ACC112 (cell line): Measurements from ENCODE around the gene CYBC1.

Experiments used
- H2AFZ ChIP-seq: fragments of 200-600 bp; sonication (generic); one replicate; pipeline ENCODE4 v1.6.0; 2017; ENCODE audit warnings: antibody characterized with exemption, low read length; ENCODE audit not compliant: unreplicated experiment
- H3K27ac ChIP-seq: fragments of 200-600 bp; sonication (generic); 2 replicates; pipeline ENCODE4 v1.5.1; 2014; ENCODE audit warnings: low read depth, mild to moderate bottlenecking, antibody characterized with exemption, low read length, moderate library complexity
- H3K27me3 ChIP-seq: fragments of 200-600 bp; sonication (generic); 2 replicates; pipeline ENCODE4 v1.6.1; 2014; ENCODE audit warnings: mild to moderate bottlenecking, antibody characterized with exemption, low read length, moderate library complexity, mixed read lengths; ENCODE audit not compliant: insufficient read depth
- H3K36me3 ChIP-seq: fragments of 200-600 bp; sonication (generic); 2 replicates; pipeline ENCODE4 v1.6.1; 2016; ENCODE audit warnings: mild to moderate bottlenecking, antibody characterized with exemption, low read length, moderate library complexity, mixed read lengths; ENCODE audit not compliant: insufficient read depth
- H3K4me1 ChIP-seq: fragments of 200-600 bp; sonication (generic); one replicate; pipeline ENCODE4 v1.6.1; 2016; ENCODE audit warnings: low read length, mixed read lengths; ENCODE audit not compliant: insufficient read depth, unreplicated experiment, control insufficient read depth
- H3K4me3 ChIP-seq: fragments of 200-600 bp; sonication (generic); 2 replicates; pipeline ENCODE4 v1.5.1; 2014; ENCODE audit warnings: mild to moderate bottlenecking, low read depth, low read length
- H3K79me2 ChIP-seq: fragments of 200-600 bp; sonication (generic); one replicate; pipeline ENCODE4 v1.6.0; 2016; ENCODE audit warnings: low read length; ENCODE audit not compliant: control insufficient read depth, unreplicated experiment, insufficient read depth

CYBC1 gene

DNA sequence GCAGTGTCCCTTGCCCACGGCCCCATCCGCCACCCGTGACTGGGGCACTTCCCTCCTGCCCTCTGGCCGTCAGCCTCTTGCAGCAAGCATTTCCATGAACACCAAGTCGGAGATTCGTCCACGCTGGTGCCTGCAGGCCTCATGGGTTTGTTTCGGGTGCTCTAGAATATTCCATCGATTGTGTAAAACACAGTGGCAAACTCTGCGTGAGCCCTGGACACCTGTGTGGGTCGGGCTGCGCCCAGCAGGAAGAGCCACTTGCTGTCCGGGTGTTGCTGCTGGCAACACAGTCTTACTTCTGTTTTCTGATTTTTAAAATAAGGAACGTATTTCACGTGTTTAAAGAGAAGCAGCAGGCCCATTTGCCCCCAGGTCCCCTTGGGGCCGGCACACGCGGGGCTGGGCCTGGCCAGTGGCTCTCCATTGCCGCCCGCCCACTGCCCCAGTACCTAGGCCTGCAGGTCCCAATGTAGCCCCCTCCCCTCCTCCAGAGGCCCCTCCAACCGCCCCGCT is 10.0 kb downstream of the CYBC1 start:
- Histone ChIP-seq H3K27me3 (no peaks in the 10 kb centered on the region), H3K27ac (no peak overlapping the region), H3K4me3 (no peak overlapping the region), H3K4me1 (no peaks in the 10 kb centered on the region), H3K36me3 (no peaks in the 10 kb centered on the region), H2AFZ (no peak overlapping the region), H3K79me2 (no peaks in the 10 kb centered on the region)

DNA sequence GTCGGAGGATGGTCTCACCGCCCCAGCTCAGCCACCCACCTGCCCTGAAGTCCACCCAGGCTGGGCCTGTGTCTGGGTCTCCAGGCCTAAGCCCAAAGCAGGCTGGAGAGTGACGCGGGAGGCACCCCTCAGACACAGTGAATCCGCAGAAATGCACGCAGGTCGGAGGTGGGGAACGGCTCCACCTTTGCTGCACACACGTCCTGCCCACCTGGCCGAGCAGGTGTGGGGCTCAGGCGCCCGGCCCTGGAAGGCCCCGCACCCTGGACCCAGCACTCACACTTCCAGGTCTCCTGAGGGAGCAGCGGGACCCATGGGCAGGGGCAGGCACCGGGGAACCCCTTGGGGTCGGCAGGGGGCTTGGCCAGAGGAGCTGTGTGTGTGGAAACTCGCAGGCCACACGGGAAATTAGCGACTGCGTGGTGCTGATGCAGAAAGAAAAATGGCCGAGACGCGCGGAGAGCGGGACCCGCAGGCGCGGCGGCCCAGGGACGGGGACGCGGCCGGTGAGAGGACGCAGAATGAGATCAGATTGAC is 10.7 kb downstream of the CYBC1 start:
- H3K36me3 ChIP-seq: no peaks in the 10 kb centered on the region
- no peaks in the 10 kb centered on the region for H3K4me1 ChIP-seq
- no peaks in the 10 kb centered on the region for H3K27me3 ChIP-seq
- H3K27ac ChIP-seq: no peak overlapping the region
- H3K79me2 ChIP-seq: no peaks in the 10 kb centered on the region
- H3K4me3 ChIP-seq: no peak overlapping the region
- no peak overlapping the region for H2AFZ ChIP-seq

DNA sequence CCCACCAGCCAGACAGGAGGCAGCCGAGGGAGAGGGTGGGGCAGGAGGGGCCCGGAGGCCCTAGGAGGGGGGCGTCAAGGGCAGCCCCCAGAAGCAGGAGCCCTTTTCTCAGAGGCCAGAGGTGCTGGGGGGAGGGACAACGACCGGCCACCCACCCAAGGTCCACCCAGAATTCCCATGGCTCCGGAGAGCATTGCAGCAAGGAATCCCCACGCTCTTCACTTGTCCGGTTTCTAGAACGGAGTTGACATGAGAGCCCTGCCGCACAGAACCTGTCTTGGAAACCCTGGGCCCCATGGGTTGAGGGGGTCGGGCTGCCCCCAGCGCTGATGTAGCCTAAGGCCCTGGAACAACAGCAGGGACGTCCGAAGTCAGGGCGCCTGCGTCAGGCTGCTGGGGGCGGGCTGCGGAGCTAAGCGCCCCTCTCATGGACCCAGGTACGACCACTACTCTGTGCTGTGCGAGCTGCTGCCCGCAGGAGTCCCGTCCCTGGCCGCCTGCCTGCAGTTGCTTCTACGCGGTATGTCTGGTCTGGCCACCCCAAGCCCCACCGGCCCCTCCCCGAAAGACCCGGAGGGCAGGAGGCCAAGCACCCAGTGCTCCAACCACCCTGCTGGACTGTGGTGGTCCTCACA is 11.2 kb downstream of the CYBC1 start:
- H3K27me3 ChIP-seq: no peaks in the 10 kb centered on the region
- no peaks in the 10 kb centered on the region for H3K36me3 ChIP-seq
- no peaks in the 10 kb centered on the region for H3K4me1 ChIP-seq
- no peak overlapping the region for H3K4me3 ChIP-seq
- no peak overlapping the region for H3K27ac ChIP-seq
- H3K79me2 ChIP-seq: no peaks in the 10 kb centered on the region
- no peak overlapping the region for H2AFZ ChIP-seq

DNA sequence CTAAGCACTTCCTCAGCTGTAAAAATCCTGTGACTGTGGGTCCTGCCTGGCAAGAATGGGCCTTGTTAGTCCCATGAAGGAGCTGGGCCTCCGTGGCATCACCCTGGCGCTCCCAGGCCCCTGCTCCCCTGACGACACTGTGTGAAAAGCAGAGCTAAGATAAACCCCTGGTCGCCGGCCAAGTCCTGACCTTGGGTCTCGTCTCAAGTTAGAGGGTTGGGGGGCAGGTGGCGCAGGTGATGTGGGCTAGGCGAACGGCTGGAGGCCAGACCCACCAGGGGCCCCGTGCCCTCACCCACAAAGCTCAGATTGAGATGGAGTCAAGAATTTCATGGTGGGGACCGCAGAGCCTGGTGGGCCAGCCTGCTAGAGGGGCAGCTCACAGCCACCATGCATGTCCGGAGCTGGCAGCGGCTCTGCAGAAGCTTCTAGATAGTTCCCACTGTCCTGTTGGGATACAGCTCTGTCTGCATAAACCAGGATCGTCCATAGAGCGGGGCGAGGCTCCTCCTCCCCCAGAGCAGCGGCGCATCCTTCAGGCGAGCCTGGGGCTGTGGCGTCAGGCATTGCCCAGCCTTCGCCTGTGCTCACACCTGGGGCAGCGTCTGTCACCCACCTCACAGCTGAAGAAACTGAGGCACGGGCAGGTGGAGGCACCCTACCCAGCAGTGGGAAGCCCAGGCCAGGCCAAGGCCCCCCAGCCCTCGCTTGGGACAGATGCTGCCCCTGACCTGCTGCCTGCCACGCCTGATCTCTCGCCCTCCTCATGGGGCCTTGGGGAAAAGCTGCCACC is 12.0 kb downstream of the CYBC1 start:
- no peak overlapping the region for H3K27ac ChIP-seq
- H2AFZ ChIP-seq: no peak overlapping the region
- H3K36me3 ChIP-seq: no peaks in the 10 kb centered on the region
- no peaks in the 10 kb centered on the region for H3K4me1 ChIP-seq
- H3K79me2 ChIP-seq: no peaks in the 10 kb centered on the region
- no peak overlapping the region for H3K4me3 ChIP-seq
- H3K27me3 ChIP-seq: no peaks in the 10 kb centered on the region

DNA sequence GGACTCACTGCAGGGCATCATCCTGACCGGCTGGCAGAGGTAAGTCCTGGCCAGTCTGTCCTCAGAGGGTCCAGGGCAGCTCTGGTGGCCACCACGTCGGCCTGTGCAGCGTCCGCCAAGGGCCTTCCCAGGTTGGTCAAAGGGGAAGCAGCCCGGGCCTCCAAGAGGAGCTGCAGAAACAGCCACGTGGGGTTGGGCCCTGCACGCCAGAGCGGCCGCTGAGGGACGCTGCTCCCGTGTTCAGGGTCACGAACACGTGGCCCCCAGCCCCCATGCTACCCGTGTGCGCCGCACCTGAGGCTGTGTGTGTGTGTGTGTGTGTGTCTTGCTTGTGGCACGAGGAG is 13.3 kb downstream of the CYBC1 start:
- Histone ChIP-seq H3K4me1 (no peaks in the 10 kb centered on the region), H3K27me3 (no peaks in the 10 kb centered on the region), H3K36me3 (no peaks in the 10 kb centered on the region)

DNA sequence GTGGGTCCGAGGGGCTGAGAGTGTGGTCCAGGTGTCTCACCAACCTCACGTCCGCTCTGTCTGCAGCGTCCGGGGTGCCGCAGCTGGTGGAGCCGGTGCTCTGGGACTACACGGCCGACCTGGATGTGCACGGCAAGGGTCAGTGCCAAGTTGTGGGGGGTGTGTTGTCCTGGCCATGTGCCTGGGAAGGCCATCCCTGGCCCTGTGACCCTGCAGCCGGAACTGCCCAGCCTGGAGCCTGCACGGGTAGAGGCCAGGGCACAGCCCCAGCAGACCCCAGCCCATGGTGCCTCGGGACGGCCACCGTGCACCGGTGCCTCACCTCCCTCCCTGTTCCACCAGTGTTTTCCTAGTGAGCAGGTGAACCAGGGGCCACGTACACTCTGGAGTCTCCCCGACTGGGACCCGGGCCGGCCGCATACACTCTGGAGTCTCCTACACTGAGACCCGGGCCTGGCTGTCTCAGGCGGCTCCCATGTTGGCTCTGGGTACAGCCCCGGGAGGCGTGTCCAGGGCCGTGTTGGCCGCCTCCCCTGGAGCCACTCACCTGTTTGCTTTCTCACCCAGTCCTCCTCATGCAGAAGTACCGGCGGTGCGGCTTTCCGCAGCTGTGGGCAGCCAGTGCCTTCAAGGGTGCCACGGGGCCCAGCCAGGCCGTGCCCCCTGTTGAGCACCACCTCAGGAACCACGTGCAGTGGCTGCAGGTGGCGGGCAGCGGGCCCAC is 13.8 kb downstream of the CYBC1 start:
- H3K27ac ChIP-seq: no peak overlapping the region
- no peaks in the 10 kb centered on the region for H3K4me1 ChIP-seq
- no peaks in the 10 kb centered on the region for H3K36me3 ChIP-seq
- no peak overlapping the region for H3K4me3 ChIP-seq
- no peak overlapping the region for H2AFZ ChIP-seq
- H3K79me2 ChIP-seq: no peaks in the 10 kb centered on the region
- no peaks in the 10 kb centered on the region for H3K27me3 ChIP-seq

More for the DNA sequence above, 13.3 kb downstream of the CYBC1 start:
- Histone ChIP-seq H2AFZ (no peak overlapping the region), H3K27ac (no peak overlapping the region), H3K79me2 (no peaks in the 10 kb centered on the region), H3K4me3 (no peak overlapping the region)

DNA sequence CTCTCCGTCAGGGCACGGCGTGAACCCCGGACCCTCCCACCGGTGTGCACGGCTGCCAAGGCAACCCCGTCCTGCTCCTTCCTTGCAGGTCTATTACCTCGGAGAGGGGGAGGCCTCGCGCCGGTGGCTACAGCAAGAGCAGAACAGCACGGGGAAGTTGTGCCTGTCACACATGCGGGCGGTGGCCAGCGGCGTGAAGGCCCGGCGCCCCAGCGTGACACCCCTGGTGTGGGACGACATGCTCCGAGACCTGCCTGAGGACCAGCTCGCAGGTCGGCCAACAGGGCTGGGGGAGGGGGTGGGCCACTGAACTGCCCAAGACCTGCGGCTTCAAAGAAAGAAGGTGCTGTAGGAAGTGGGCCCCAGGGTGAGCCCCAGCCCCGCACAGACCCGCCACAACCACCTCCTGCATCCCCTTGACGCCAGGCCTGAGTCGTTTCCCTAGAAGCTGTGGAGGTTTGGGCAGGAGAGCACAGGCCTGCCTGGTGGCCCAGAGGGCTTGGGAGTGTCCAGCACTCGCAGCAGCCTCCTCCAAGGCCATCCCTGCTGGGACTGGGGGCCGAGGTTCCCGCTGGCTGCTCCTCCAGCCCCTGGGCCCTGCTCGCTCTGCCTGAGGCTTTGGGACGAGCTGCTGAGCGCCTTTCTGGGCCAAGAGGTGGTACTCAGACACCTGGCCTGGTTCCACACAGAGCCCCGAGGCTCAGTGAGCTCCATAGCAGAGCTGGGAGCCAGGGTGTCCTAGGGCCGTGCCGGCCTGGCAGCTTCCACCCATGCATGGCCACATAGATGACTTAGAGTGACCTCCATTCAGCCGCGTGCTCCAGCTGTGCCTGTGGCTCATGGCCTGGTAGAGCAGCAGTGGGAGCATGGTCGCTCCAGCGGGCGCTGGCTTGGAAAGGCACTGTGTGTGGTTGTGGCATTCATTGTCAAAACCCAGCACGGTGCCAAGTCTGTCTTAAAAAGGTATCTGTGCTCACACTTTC is 14.7 kb downstream of the CYBC1 start:
- no peak overlapping the region for H3K27ac ChIP-seq
- no peaks in the 10 kb centered on the region for H3K27me3 ChIP-seq
- no peak overlapping the region for H2AFZ ChIP-seq
- no peaks in the 10 kb centered on the region for H3K36me3 ChIP-seq
- H3K79me2 ChIP-seq: no peaks in the 10 kb centered on the region
- no peaks in the 10 kb centered on the region for H3K4me1 ChIP-seq
- H3K4me3 ChIP-seq: no peak overlapping the region

DNA sequence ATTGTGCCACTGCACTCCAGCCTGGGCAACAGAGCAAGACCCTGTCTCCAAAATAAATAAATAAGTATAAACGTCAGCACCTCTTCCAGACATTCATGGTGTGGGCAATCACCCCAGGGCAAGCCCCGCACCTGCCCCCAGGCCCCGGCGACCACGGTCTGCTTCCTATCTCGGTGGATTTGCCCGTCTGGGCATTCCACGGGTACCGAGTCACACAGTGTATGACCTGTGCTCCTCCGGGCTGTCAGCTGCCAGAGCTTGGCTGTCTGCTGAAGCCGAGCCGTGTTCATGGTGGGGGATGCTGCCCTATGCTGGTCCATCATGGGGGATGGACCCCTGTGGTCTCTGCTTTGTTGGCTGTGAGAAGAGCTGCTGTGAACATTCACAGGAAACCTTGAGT is 15.4 kb downstream of the CYBC1 start:
- Histone ChIP-seq H3K36me3 (no peaks in the 10 kb centered on the region), H2AFZ (no peak overlapping the region), H3K79me2 (no peaks in the 10 kb centered on the region), H3K4me3 (no peak overlapping the region), H3K27me3 (no peaks in the 10 kb centered on the region), H3K27ac (no peak overlapping the region), H3K4me1 (no peaks in the 10 kb centered on the region)

DNA sequence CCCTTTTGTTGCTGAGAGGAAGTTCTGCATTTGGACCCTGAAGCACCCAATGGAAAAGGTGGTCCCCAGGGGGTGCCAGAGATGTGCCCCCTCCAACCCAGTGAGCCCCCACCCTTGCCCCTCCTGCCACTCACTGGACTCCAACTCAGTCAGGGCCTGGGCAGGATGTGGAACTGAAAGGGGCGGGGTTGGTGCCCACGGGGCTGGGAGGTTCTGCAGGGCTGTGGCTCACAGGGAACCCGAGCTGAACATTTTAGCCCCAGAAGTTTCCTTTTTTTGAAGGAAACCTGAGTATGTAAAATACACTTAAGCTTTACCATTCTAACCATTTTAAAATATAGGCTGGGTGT is 16.4 kb downstream of the CYBC1 start:
- H3K27ac ChIP-seq: no peak overlapping the region

More for the DNA sequence above, 16.4 kb downstream of the CYBC1 start:
- Histone ChIP-seq H3K36me3 (no peaks in the 10 kb centered on the region), H3K79me2 (no peaks in the 10 kb centered on the region), H2AFZ (no peak overlapping the region), H3K27me3 (no peaks in the 10 kb centered on the region), H3K4me1 (no peaks in the 10 kb centered on the region), H3K4me3 (no peak overlapping the region)
